Measurements from ENCODE around the gene ADAM15.

Gene ADAM15

GRCh38 chr1:155050560-155051341 lies at the start of gene ADAM15:
Gene ADAM15, plus strand, starts transcription at chr1:155051316. Its CDS starts 71 bp downstream, at chr1:155051387.
- no peak for DNase-seq

- no peak for DNase-seq
Measured at GRCh38 chr1:155001425-155001674, 49.8 kb upstream of the ADAM15 start.

GRCh38 chr1:155001675-155002463 lies 49.2 kb upstream of the ADAM15 start:
- peak; percentile 90 for DNase-seq

- DNase-seq: no peak
Measured at GRCh38 chr1:155002464-155003226, 48.5 kb upstream of the ADAM15 start, which contains the start of gene ZBTB7B. Gene ZBTB7B, plus strand, starts transcription at chr1:155002802. Its CDS starts 11,859 bp downstream, at chr1:155014661.

GRCh38 chr1:155003227-155003765 lies 47.8 kb upstream of the ADAM15 start:
- no peak for DNase-seq

- no peak for DNase-seq
Measured at GRCh38 chr1:155003766-155004351, 47.3 kb upstream of the ADAM15 start.

GRCh38 chr1:155004352-155005075 lies 46.6 kb upstream of the ADAM15 start:
- DNase-seq: no peak

GRCh38 chr1:155005076-155006011 lies 45.8 kb upstream of the ADAM15 start:
- no peak for DNase-seq

GRCh38 chr1:155006601-155007101 lies 44.5 kb upstream of the ADAM15 start:
- DNase-seq: no peak

- DNase-seq: no peak
Measured at GRCh38 chr1:155007251-155007828, 43.8 kb upstream of the ADAM15 start.

GRCh38 chr1:155008015-155008941 lies 42.8 kb upstream of the ADAM15 start:
- DNase-seq: no peak

GRCh38 chr1:155009221-155009711 lies 41.9 kb upstream of the ADAM15 start:
- DNase-seq: no peak

- no peak for DNase-seq
Measured at GRCh38 chr1:155009742-155010141, 41.4 kb upstream of the ADAM15 start.

- DNase-seq: no peak
Measured at GRCh38 chr1:155010211-155010918, 40.8 kb upstream of the ADAM15 start.

- no peak for DNase-seq
Measured at GRCh38 chr1:155011004-155011416, 40.1 kb upstream of the ADAM15 start.

GRCh38 chr1:155011437-155012025 lies 39.6 kb upstream of the ADAM15 start:
- DNase-seq: no peak

- no peak for DNase-seq
Measured at GRCh38 chr1:155012026-155012546, 39.0 kb upstream of the ADAM15 start.
